Natural killer cell (primary cell): Measurements from ENCODE around the gene CYSLTR2. TPM values are rescaled to one million over a fixed set of nuclear protein-coding genes. Genes with fewer than 3 reads are reported as not detected.

Source experiments
- ATAC-seq, 3 donors: fragments of 150-1000 bp in 2 of 3; fragments of 200-7000 bp in 1 of 3; cut with Tn5 transposase; 1 replicate in 1 of 3; 2 replicates in 2 of 3; pipeline ENCODE4 v1.10.0; 2021; ENCODE audit warnings: mild to moderate bottlenecking in 2 of 3, moderate library complexity in 2 of 3
- DNase-seq, 2 donors: peaks; one replicate each; pipeline versions ENCODE4 v3.0.0 to v3.0.0-alpha.2; 2013 to 2021; ENCODE audit warnings: mixed read lengths in 1 of 2
- H3K27ac ChIP-seq: one replicate; pipeline ENCODE4 v1.5.1; 2013; ENCODE audit warnings: mild to moderate bottlenecking, low read length
- H3K27me3 ChIP-seq: one replicate; pipeline ENCODE4 v1.6.1; 2013; ENCODE audit warnings: low read length; ENCODE audit not compliant: control insufficient read depth, insufficient read depth
- H3K36me3 ChIP-seq: one replicate; pipeline ENCODE4 v1.6.1; 2013; ENCODE audit warnings: low read length; ENCODE audit not compliant: control insufficient read depth, insufficient read depth
- H3K4me1 ChIP-seq: one replicate; pipeline ENCODE4 v1.6.1; 2013; ENCODE audit warnings: low read length; ENCODE audit not compliant: control insufficient read depth, insufficient read depth
- H3K4me3 ChIP-seq: one replicate; pipeline ENCODE4 v1.5.1; 2013; ENCODE audit warnings: low read length
- H3K9me3 ChIP-seq: one replicate; pipeline ENCODE4 v1.6.1; 2013; ENCODE audit warnings: low read length; ENCODE audit not compliant: control insufficient read depth, insufficient read depth
- H3K27ac Mint-ChIP-seq, 2 donors: one replicate each; pipeline ENCODE4 v1.8.0; 2022; ENCODE audit warnings: mild to moderate bottlenecking in 2 of 2, mixed read lengths in 2 of 2, moderate library complexity in 1 of 2
- H3K27me3 Mint-ChIP-seq, 2 donors: one replicate each; pipeline ENCODE4 v1.8.0; 2022; ENCODE audit warnings: low read depth in 2 of 2, mixed read lengths in 2 of 2
- H3K36me3 Mint-ChIP-seq: one replicate; pipeline ENCODE4 v1.8.0; 2022; ENCODE audit warnings: mixed read lengths
- H3K4me1 Mint-ChIP-seq, 2 donors: one replicate each; pipeline ENCODE4 v1.8.0; 2022; ENCODE audit warnings: mixed read lengths in 2 of 2
- H3K4me3 Mint-ChIP-seq: one replicate; pipeline ENCODE4 v1.8.0; 2022; ENCODE audit warnings: mild to moderate bottlenecking, moderate library complexity, mixed read lengths
- H3K9me3 Mint-ChIP-seq, 2 donors: one replicate each; pipeline ENCODE4 v1.8.0; 2022; ENCODE audit warnings: mixed read lengths in 2 of 2
- WGBS: methylation state at CpG from one replicate; pipeline ENCODE4 v1.1.7; 2013; ENCODE audit warnings: missing lambda C conversion rate; ENCODE audit not compliant: insufficient coverage; 5-methylcytosine and 5-hydroxymethylcytosine counted together
- intact Hi-C: fragments of 100-400 bp; cut with micrococcal nuclease; formaldehyde crosslinking; loops from one replicate; pipeline ENCODE4 v1.14.2; 2022
- total RNA-seq, 4 donors: library from RNA; stranded (reverse); fragments of 120-200 nt in 1 of 4; gene quantifications; one replicate each; pipeline versions ENCODE4 v1.2.3 to v1.2.4, GENCODE V29; 2013 to 2022
- TF ChIP-seq, protein P1 (sequence below): fragments of 200-600 bp; IDR thresholded peaks from one replicate; pipeline ENCODE4 v1.8.0; 2022; ENCODE audit warnings: antibody characterized with exemption

The CYSLTR2 gene
- total RNA-seq, 3 donors from 2014 or later (not counting 1 experiment from before 2014, with no cell fraction given), result 5.3 to 8.6 (median 7.9) TPM

DNA sequence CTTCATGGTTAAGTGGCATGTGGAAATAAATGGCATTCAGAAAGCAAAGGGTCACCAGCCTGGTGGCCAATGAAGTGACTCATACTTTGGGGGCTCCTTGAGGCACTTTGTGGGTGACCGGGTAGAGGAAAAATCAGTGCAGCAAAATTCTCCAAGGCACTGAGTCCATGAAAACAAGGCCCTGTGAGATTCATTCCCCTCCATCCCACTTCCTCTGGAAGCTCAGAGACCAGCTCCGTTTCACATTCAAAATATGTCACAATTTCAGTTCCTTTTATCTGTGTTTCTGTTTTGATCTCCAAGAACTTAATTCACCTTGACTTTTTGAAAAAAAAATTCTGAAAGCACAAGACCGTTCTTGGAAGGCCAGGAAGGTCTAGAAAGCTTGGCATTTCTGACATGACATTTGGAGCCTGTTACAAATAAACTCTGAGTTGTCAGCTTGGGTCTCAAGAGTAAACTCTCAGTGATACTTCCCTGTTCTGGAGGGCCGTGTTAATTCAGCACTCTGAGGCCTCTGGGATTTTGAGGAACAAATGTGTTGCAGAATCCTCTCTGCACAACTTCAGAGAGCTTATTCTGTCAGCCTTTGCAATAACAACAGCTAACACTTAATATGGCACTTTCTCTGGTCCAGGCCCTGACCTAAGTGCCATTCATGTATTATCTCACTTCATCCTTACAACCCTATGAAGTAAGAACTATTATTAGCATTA lies 6.8 kb downstream of the CYSLTR2 start:
- Mint-ChIP-seq H3K27me3 (no peaks in the 10 kb centered on the region), H3K27ac (peak overlapping the region in 1 of 2 donors; percentile 6), H3K4me1 (peaks cover 40 to 51% of the 10 kb centered on the region in 2 donors), H3K4me3 (no peak overlapping the region), H3K9me3 (peaks cover 3 to 13% of the 10 kb centered on the region in 2 donors), H3K36me3 (peaks cover 7% of the 10 kb centered on the region)
- H3K27ac ChIP-seq, result no peak overlapping the region
- H3K4me3 ChIP-seq, result no peak overlapping the region
- 41% methylated on average over 4 of the region's 4 CpGs for WGBS
- H3K9me3 ChIP-seq, result no peaks in the 10 kb centered on the region
- intact Hi-C loops, result no loop called here
- DNase-seq (no peak), ATAC-seq (peak in 1 of 3 donors; percentile 46)
- H3K36me3 ChIP-seq, result no peaks in the 10 kb centered on the region
- peaks cover 17% of the 10 kb centered on the region for H3K4me1 ChIP-seq
- no peaks in the 10 kb centered on the region for H3K27me3 ChIP-seq
- TF ChIP-seq, protein P1, sequence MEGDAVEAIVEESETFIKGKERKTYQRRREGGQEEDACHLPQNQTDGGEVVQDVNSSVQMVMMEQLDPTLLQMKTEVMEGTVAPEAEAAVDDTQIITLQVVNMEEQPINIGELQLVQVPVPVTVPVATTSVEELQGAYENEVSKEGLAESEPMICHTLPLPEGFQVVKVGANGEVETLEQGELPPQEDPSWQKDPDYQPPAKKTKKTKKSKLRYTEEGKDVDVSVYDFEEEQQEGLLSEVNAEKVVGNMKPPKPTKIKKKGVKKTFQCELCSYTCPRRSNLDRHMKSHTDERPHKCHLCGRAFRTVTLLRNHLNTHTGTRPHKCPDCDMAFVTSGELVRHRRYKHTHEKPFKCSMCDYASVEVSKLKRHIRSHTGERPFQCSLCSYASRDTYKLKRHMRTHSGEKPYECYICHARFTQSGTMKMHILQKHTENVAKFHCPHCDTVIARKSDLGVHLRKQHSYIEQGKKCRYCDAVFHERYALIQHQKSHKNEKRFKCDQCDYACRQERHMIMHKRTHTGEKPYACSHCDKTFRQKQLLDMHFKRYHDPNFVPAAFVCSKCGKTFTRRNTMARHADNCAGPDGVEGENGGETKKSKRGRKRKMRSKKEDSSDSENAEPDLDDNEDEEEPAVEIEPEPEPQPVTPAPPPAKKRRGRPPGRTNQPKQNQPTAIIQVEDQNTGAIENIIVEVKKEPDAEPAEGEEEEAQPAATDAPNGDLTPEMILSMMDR, result no peak

DNA sequence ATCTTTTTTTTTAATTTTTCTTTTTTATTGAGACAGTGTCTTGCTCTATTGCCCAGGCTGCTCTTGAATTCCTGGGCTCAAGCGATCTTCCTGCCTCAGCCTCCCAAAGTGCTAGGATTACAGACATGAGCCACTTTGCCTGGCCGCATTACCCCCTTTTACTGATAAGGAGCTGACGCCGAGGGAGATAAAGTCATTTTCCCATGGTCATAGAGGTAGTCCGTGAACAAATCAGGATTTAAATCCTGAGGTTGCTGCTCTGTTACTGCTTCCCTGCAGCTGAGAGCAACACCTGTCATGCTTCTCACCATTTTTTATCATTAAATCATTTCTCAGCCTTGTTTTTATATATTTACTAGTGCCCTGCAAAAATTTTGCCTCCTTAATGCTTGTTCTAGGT lies 7.4 kb downstream of the CYSLTR2 start:
- no peaks in the 10 kb centered on the region for H3K27me3 ChIP-seq
- 100% methylated on average over 5 of the region's 5 CpGs for whole genome bisulfite sequencing
- no peak overlapping the region for H3K4me3 ChIP-seq
- Mint-ChIP-seq H3K27me3 (no peaks in the 10 kb centered on the region), H3K27ac (no peak overlapping the region), H3K4me3 (no peak overlapping the region), H3K4me1 (peaks cover 40 to 49% of the 10 kb centered on the region in 2 donors), H3K36me3 (peaks cover 13% of the 10 kb centered on the region), H3K9me3 (peaks cover 7 to 18% of the 10 kb centered on the region in 2 donors)
- peaks cover 17% of the 10 kb centered on the region for H3K4me1 ChIP-seq
- ATAC-seq (no peak), DNase-seq (no peak)
- no peaks in the 10 kb centered on the region for H3K9me3 ChIP-seq
- H3K36me3 ChIP-seq, result no peaks in the 10 kb centered on the region
- TF ChIP-seq, protein P1, result no peak
- intact Hi-C loops, result no loop called here
- no peak overlapping the region for H3K27ac ChIP-seq

DNA sequence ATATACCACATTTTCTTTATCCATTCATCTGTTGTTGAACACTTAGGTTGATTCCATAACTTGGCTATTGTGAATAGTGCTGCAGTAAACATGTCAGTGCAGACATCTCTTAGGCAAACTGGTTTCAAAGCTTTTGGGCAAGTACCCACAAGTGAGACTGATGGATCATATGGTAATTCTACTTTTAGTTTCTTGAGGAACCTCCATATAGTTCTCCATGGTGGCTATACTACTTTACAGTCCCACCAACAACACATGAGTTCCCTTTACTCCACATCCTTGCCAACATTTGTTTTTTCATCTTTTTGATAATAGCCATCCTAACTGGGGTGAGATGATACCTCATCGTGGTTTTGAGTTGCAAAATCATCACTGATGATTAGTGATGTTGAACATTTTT lies 8.5 kb downstream of the CYSLTR2 start:
- H3K4me3 Mint-ChIP-seq, result no peak overlapping the region
- H3K4me1 Mint-ChIP-seq, result peaks cover 34 to 50% of the 10 kb centered on the region in 2 donors
- TF ChIP-seq, protein P1, result no peak
- DNase-seq (no peak), ATAC-seq (no peak)
- peaks cover 9 to 25% of the 10 kb centered on the region in 2 donors for H3K9me3 Mint-ChIP-seq
- Histone ChIP-seq H3K4me3 (no peak overlapping the region), H3K27me3 (no peaks in the 10 kb centered on the region), H3K27ac (no peak overlapping the region), H3K36me3 (no peaks in the 10 kb centered on the region), H3K9me3 (peaks cover 4% of the 10 kb centered on the region), H3K4me1 (peaks cover 17% of the 10 kb centered on the region)
- intact Hi-C loops, result no loop called here
- H3K27me3 Mint-ChIP-seq, result no peaks in the 10 kb centered on the region
- peak overlapping the region; percentile 4 to 66 for H3K27ac Mint-ChIP-seq
- WGBS, result no CpG with 5 or more reads among the region's 1 CpG
- H3K36me3 Mint-ChIP-seq, result peaks cover 24% of the 10 kb centered on the region
